HG03045 (cell line): Measurements from ENCODE around the gene INTS4.
"Not testable (repeated sequence)": the region's sequence is repeated elsewhere in the genome, so short reads cannot be mapped to it uniquely, and the experiment has no call there.

Experiments
- ATAC-seq: cut with Tn5 transposase; IDR thresholded peaks from one replicate; pipeline ENCODE4 v1.9.1; 2021; ENCODE audit warnings: mild to moderate bottlenecking, moderate library complexity; ENCODE audit not compliant: unreplicated experiment

The INTS4 gene

GRCh38 chr11:77884186-77884828 is 110.2 kb downstream of the INTS4 start:
- ATAC-seq: no peak

- no peak for ATAC-seq
These were observed 110.7 kb downstream of the INTS4 start for GRCh38 chr11:77883775-77884174.

- ATAC-seq: no peak
These were observed 112.1 kb downstream of the INTS4 start for GRCh38 chr11:77882396-77882795.

- ATAC-seq: no peak
These were observed 115.2 kb downstream of the INTS4 start for GRCh38 chr11:77879218-77879617.

- ATAC-seq: not testable (repeated sequence)
These were observed 116.2 kb downstream of the INTS4 start for GRCh38 chr11:77878247-77878646.

GRCh38 chr11:77876045-77876444 is 118.4 kb downstream of the INTS4 start:
- ATAC-seq: no peak

GRCh38 chr11:77874206-77874605 is 120.3 kb downstream of the INTS4 start:
- ATAC-seq: no peak

GRCh38 chr11:77873345-77873744 is 121.1 kb downstream of the INTS4 start:
- no peak for ATAC-seq

GRCh38 chr11:77871855-77872254 is 122.6 kb downstream of the INTS4 start:
- no peak for ATAC-seq

GRCh38 chr11:77868744-77869143 is 125.7 kb downstream of the INTS4 start:
- ATAC-seq: no peak

- ATAC-seq: no peak
These were observed 128.1 kb downstream of the INTS4 start for GRCh38 chr11:77866336-77866735.

GRCh38 chr11:77865805-77866204 is 128.7 kb downstream of the INTS4 start:
- ATAC-seq: no peak

- ATAC-seq: not testable (repeated sequence)
These were observed 133.0 kb downstream of the INTS4 start for GRCh38 chr11:77861444-77861843.

GRCh38 chr11:77857906-77858457 is 136.5 kb downstream of the INTS4 start:
- ATAC-seq: not testable (repeated sequence)

GRCh38 chr11:77854838-77855237 is 139.6 kb downstream of the INTS4 start:
- ATAC-seq: no peak

GRCh38 chr11:77851503-77851902 is 143.0 kb downstream of the INTS4 start:
- ATAC-seq: no peak

GRCh38 chr11:77843700-77844099 is 150.8 kb downstream of the INTS4 start:
- not testable (repeated sequence) for ATAC-seq

GRCh38 chr11:77842441-77843121 is 151.9 kb downstream of the INTS4 start:
- ATAC-seq: no peak

GRCh38 chr11:77833302-77833701 is 161.2 kb downstream of the INTS4 start:
- ATAC-seq: no peak

GRCh38 chr11:77828926-77829325 is 165.5 kb downstream of the INTS4 start:
- no peak for ATAC-seq
